Activated naive CD4-positive, alpha-beta T cell (primary cell): Measurements from ENCODE around the gene TIE1.

Experiments used
- DNase-seq, 4 experiments: peaks; one replicate each; lab custom pipeline; 2025; lab: John Stamatoyannopoulos, UW

TIE1 gene

GRCh38 chr1:43338001-43338400 lies 37.2 kb downstream of the TIE1 start:
- DNase-seq: no peak

DNA sequence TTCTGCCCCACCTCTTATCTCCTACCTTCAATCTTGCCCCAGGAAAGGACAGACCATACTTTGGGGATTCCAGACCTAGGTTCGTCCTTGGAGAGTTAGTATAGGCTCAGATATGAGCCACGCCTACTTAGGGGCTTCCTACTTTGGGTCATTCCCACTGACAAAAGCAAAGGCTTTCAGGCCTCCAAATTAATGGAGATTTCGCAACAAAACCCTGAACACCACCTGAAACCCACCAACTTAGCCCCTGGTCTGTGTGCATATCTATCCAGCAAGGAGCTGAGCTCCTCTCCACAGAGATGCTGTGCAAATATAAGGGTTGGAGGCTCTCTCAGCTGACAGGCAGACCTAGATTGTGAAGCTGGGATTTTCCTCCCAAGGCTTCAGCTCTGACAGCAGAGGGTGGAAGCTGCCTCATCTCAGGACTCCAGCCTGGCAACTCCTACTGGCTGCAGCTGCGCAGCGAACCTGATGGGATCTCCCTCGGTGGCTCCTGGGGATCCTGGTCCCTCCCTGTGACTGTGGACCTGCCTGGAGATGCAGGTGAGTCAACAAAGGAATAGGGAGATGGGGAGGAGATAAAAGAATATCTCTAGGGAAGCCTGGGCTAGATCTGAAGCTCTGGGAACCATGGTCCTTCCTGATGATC lies 38.9 kb downstream of the TIE1 start:
- DNase-seq: no peak

DNA sequence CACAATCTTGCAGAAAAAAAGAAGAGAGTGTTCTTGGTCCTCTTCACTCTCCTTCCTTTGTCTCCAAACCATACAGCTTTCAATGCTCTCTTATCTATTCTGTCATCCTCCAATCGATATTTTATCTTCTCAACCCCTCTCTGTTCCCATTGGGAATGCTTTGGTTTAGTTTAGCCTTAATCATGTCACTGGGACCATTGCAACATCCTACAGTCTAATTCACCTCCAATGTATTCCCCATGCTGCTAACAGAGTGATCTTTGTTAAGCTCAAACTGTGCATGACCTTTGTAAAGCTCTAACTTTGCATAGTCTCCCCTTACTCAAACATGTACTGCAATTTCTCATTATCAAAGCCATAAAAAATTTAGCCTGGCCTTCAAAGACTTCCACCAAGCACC lies 39.8 kb downstream of the TIE1 start:
- no peak for DNase-seq

DNA sequence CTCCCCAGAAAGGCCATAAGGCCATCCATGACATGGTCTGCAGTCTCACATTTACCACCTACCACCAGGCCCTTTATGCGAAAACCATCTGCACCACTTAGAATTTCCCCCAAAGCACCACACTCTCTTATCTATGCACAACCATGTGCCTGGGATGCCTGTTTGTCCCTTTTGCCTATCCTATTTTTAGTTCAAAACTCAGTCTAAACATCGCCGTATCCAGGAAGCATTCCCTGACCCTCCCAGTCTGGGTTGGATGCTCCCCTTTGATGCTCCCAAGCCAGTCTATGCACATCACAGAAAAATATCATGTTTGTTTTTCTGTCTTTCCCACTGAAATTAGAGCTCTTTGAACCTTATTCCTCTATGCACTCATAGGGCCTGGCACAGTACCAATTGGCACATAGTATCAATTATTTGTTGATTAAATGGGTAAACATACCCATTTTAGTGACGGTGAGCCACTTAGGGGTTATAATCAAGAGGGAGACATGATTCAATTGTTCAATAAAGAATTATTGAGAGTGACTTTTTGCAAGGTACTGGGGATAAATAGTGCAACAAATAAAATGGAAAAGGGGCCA lies 43.6 kb downstream of the TIE1 start:
- DNase-seq: no peak

DNA sequence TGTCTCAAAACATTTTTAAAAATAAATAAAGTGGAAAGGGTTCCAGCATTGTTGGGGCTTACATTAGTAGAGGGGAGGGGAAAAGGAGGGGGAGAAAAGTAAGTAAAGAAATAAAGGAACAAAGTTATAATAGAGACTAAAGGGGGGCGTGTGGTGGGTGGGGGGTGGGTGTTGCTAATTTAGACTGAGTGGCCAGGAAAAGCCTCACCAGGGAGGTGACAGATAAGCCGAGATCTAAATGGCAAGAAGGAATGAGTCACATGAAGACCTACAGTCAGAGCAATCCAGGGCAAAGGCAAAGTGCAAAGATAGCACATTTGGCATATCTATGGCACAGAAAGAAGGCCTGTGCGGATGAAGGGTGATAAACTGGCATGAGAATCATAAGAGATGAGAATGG lies 44.3 kb downstream of the TIE1 start:
- no peak for DNase-seq

DNA sequence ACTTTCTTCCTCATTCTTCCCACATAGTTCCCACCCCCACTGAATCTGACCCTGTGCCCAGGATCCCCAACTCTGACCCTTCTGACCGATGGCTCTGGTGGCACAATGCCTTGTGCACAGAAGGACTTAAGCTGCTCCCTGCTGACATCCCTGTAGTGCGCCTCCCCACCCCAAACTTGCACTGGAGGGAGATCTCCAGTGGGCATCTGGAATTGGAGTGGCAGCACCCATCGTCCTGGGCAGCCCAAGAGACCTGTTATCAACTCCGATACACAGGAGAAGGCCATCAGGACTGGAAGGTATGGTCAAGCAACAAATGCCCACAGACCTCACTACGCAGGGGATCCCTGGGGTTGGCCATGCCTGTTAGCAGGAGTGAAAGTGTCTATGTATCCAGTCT lies 45.9 kb downstream of the TIE1 start:
- no peak for DNase-seq

DNA sequence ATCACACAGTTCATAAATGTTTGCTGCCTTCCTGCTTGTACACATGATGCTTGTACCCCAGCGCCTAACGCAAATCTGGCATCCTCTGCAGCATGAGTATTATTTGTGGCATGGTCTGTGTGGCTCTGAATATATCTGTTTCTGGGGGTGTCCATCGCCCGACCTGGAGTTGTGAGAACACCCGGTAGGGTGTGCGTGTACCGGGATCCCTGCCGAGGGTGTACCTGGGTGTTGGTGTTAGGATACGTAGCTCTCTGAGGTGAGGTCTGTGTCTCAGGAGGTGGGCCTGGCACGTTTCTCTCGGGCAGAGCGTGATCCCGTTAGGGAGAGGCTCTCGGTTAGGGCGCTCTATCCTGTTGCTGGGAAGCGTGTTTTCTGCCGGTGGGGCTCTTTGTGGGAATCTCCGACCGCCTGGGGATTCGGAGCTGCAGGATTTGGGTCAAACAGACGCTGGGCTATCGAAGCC lies 47.6 kb downstream of the TIE1 start:
- no peak for DNase-seq

DNA sequence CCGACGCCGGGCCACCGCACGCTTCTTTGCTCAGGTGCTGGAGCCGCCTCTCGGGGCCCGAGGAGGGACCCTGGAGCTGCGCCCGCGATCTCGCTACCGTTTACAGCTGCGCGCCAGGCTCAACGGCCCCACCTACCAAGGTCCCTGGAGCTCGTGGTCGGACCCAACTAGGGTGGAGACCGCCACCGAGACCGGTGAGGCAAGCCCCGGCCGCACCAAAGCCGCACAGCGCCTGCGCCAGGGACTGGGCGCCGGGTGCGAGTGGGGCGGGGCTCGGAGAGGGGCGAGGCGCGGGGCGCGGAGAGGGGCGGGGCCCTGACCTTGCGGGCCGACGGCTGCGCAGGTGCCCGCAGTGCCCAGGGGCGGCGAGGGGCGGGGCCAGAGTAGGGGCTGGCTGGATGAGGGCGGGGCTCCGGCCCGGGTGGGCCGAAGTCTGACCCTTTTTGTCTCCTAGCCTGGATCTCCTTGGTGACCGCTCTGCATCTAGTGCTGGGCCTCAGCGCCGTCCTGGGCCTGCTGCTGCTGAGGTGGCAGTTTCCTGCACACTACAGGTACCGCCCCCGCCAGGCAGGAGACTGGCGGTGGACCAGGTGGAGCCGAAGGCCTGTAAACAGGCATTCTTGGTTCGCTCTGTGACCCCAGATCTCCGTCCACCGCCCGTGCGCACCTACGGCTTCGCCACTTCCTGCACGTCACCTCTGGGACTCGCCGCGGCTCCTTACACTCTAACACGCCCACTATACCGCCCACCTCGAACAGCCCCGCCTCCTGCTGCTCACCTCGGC lies 48.2 kb downstream of the TIE1 start:
- DNase-seq: peak in 2 of 4 experiments; percentile 11 to 50

- no peak for DNase-seq
Measured at GRCh38 chr1:43349594-43350306, 49.0 kb downstream of the TIE1 start.

GRCh38 chr1:43350976-43351375 lies 50.2 kb downstream of the TIE1 start:
- DNase-seq: no peak

GRCh38 chr1:43351421-43352350 lies 50.9 kb downstream of the TIE1 start:
- DNase-seq: no peak

DNA sequence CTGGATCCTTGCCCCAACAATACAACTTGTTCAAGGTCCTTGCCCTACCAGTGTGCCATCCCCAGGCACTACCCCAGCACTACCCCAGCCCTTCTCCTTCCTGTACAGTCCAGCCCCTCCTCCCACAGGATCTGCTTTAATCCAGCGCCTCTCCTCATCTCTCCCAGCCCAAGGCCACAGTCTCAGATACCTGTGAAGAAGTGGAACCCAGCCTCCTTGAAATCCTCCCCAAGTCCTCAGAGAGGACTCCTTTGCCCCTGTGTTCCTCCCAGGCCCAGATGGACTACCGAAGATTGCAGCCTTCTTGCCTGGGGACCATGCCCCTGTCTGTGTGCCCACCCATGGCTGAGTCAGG lies 51.5 kb downstream of the TIE1 start:
- no peak for DNase-seq

- DNase-seq: no peak
Measured at GRCh38 chr1:43352881-43353280, 52.1 kb downstream of the TIE1 start.

GRCh38 chr1:43354471-43354870 lies 53.7 kb downstream of the TIE1 start:
- DNase-seq: no peak

DNA sequence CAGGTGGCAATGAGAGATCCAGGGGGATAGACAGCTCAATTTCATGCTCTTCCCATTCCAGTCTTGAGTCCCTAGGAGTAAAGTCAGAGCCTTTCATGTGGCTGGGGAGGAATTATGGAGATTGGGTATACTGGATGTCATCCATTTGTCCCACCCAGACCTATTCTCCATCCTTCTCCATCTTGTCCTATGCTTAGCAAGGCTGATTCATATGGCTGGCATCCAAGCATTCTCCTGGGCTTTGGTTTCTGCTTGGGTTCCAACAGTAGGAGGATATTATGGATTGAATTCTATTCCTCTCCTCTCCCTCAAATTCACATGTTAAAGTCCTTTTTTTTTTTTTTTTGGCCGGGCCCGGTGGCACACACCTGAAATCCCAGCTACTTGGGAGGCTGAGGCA lies 54.2 kb downstream of the TIE1 start:
- DNase-seq: no peak

GRCh38 chr1:43357251-43357650 lies 56.5 kb downstream of the TIE1 start:
- no peak for DNase-seq

GRCh38 chr1:43358121-43358745 lies 57.5 kb downstream of the TIE1 start:
- no peak for DNase-seq

DNA sequence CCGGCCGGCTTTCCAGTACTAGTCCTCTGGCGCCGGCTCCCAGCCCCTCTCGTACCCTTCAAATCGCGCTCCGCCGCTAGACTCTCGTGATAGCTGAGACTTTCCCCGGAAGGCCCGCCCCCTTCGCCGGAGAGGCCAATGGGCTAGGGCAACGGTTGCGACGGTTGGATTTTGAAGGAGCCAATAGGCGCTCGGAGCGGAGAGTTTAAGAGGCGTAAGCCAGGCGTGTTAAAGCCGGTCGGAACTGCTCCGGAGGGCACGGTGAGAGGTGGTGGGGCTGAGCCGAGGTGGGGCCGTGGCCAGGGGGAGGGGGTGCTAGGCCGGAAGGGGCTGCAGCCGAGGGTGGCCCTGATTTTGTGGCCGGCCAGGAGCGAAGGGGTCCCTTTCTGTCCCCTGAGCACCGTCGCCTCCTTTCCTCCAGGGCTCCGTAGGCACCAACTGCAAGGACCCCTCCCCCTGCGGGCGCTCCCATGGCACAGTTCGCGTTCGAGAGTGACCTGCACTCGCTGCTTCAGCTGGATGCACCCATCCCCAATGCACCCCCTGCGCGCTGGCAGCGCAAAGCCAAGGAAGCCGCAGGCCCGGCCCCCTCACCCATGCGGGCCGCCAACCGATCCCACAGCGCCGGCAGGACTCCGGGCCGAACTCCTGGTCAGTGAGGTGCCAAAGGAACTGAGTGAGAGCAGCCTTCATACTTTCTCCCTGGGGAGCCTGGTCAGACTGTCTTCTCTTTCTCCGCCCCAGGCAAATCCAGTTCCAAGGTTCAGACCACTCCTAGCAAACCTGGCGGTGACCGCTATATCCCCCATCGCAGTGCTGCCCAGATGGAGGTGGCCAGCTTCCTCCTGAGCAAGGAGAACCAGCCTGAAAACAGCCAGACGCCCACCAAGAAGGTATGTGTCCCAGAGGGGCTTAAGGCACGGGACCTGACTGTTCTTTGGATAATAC lies 58.2 kb downstream of the TIE1 start, which contains the start of gene CDC20:
CDC20 (plus strand) TSS at position 236 of the 948 bp plus-strand sequence; CDS start at position 471, 235 bp downstream.
- DNase-seq: peak; percentile 90 to 96 (median 94)

- DNase-seq: no peak
Measured at GRCh38 chr1:43359696-43360095, 58.9 kb downstream of the TIE1 start.

DNA sequence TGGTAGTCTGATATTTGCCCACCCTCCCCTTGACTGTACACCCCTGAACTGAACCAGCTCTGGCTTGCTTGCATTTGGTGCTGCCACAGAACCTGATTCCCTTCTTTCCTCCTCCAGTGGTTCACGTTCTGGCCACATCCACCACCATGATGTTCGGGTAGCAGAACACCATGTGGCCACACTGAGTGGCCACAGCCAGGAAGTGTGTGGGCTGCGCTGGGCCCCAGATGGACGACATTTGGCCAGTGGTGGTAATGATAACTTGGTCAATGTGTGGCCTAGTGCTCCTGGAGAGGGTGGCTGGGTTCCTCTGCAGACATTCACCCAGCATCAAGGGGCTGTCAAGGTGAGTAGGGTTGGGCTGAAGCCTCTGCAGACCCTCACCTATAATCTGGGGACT lies 59.8 kb downstream of the TIE1 start:
- DNase-seq: no peak
